Brain pericyte (primary cell): ENCODE results near the gene CCDC81.
"Not testable (repeated sequence)": the region's sequence is repeated elsewhere in the genome, so short reads cannot be mapped to it uniquely, and the experiment has no call there.

Experiments
- DNase-seq: peaks from one replicate; pipeline ENCODE4 v3.0.0-alpha.2; 2012; ENCODE audit warnings: low read depth, low spot score

The CCDC81 gene

DNA sequence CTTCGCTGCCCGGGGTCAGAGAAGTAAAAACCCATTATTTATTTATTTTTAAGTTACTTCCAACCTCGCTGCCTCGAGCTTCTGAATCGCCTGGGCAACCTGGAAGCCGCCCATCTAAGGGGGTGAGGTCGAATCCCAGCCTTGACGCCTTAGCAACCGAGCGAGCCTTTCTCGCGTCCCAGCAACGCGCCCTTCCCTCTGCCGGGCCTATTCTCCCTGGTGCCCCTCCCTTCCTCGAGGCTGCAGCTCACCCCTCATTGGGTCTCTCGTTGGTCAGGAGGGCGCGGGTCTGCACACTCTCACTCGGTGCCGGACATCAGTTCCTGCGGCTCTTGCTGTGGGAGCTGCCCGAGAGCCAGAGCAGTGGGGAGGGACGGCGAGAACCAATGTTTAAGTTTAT lies at the start of gene CCDC81:
Gene CCDC81, plus strand, starts transcription at position 302 of the 400 bp plus-strand sequence. CDS start 277 bp downstream, outside the sequence.
- DNase-seq = no peak

DNA sequence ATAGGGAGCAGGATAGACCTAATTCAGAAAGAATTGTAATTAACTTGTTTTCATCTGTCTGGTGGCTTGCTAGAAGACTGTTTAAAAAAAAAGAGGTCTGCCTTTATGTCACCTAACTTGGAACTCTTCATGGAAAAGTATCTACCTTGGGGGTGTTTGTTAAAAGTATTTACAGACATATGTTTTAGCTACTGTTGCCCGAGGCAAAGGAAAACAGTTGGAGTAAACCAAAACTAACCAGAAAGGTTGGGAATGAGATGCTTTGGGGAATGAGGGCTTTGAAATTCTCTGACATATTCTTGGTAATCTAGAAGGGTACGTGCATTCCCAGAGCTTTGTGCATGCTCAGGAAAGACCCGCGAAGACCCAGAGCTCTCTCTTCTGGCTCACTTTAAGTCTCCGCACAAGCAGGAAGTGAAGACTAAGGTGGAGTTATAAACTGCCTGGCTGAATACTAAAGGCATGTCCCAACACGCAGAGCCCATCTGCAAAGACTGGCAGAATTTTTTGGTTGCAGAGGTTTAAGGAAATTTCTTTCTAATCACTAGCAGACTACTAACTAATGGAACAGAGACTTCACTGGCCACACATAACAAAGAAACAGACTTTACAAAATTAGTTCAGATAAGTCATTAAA lies 39.4 kb upstream of the CCDC81 start:
- no peak for DNase-seq

DNA sequence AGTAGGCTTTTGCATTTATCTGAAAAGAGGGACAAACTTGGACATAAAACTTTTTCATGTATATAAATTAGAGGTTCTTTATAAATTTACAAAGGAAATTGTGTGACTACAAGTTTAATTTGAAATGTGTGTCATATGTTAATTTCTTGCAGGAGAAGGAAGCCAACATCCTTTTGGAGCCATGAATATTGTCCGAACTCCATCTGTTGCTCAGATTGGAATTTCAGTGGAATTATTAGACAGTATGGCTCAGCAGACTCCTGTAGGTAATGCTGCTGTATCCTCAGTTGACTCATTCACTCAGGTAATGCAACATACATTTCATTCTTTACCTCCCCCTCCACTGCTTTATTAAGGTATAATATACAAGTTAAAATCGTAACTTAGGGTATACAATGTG lies 37.5 kb upstream of the CCDC81 start:
- no peak for DNase-seq

DNA sequence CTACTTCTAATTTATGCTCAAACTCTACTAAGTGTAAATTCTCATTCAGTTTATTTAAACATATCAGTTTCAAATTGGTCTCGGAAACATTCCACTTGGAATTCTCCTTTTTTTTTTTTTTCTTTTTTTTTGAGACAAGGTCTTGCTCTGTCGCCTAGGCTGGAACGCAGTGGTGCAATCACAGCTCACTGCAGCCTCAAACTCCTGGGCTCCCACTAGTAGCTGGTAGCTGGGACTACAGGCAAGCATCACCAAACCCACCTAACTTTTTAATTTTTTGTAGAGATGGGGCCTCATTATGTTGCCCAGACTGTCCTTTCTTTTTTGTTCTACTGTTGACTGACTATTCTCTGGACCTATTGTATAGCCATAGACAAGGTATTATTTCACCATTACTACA lies 33.3 kb upstream of the CCDC81 start:
- DNase-seq = no peak

DNA sequence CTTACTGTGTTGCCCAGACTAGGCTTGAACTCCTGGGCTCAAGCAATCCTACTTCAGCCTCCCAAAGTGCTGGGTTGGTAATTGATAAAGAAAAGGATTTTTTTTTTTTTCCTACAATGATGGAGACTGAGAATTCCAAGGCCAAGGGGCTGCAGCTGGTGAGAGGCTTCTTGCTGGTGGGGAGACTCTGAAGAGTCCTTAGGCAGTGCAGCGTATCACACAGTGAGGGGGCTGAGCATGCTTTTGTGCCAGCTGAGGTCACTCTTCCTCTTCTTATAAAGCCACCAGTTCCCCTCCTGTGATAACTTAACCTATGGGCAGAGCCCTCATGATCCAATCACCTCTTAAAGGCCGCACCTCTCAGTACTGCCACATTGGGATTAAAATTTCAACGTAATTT lies 28.2 kb upstream of the CCDC81 start:
- no peak for DNase-seq

DNA sequence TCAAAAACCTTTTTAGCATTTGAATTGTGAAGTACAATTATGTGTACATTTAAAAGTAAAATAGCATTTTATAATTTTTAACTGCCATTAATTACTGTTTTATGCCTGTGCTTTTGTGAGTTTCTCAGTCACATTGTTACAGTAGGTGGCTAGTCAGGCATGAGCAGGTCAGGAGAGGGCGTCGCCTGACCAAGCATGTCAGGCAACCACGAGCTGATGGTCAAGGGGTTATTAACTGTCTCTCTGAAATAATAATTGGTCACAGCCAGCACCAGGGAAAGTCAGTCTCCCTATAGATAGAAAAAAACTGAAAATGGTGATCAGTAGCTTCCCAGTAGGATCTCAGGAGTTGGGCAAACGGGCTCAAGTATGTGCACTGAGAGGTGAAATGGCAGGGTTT lies 19.4 kb upstream of the CCDC81 start:
- no peak for DNase-seq

DNA sequence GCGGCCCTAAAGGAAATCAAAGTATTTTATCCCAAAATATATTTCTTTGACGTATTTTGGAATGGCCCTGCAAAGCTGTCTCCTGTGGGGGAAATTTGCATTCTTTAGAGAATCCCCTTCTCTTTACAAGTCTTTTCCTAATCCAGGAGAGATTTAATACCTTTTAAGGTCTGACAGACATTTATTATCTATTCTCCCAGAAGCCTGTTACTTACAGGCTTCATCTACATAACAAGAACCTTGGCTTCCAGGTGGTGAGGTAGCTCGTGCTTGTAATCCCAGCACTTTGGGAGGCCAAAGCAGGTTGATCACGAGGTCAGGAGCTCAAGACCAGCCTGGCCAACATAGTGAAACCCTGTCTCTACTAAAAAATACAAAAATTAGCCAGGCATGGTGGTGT lies 17.3 kb upstream of the CCDC81 start:
- not testable (repeated sequence) for DNase-seq

DNA sequence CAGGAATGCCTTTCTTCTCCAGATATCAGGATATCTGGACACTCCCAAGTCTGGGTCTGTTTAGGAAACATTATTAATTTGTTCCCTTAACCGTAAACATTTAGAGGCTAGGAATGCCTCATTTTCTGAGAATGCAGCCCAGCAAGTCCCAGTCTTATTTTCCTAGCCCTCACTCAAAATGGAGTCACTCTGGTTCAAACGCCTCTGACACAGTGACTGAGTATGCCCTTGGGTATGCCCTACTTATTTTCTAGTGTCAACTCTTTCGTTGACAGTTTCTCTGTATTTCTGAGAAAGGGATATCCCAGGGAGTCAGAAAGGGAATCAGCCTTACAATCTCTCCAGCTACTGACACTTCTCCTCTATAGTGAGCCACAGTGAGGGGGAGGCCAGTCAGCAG lies 16.0 kb upstream of the CCDC81 start:
- DNase-seq = no peak

DNA sequence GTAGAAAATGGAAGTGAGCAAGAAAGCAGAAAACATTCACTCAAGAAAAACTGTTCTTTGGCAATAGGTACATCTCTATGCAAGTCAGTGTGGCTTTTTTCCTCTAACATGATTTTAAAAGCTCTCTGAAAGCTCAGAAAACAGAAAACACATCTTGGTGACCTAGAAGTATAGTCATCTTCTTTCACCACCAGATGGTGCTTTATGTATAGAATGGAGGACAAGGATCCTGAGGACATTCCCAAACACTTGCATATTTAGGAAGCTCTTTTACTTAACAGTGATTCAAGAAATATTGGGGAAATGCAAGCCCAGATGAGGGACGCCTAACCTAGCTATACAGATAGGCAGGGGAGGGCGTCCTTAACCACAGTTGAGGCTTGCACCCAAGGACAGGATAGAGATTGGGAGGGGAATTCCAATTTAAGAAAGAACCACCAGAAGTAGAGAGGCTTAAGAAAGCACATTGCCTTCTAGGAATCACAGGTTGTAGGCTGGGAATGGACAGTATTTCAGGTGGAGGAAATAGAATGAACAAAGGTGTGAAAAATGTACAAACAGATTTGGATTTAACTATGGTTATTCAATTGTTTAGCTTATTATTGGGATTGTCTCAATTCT lies 13.8 kb upstream of the CCDC81 start:
- no peak for DNase-seq

DNA sequence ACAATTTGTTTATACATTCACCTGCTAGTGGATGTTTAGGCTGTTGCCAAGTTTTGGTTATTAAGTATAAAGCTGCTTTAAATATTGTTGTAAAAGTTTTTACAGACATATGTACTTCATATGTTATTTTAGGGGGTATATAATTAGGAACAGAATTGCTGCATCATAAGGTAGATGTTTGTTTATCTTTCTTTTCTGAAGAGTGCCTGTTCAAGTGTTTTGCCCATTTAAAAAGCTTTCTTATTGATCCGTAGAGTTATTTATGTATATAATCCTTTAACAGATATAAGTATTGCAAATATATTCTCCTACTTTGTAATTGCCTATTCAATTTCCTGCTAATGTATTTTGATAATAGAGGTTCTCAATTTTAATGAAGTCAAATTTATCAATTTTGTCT lies 11.3 kb upstream of the CCDC81 start:
- DNase-seq = no peak

DNA sequence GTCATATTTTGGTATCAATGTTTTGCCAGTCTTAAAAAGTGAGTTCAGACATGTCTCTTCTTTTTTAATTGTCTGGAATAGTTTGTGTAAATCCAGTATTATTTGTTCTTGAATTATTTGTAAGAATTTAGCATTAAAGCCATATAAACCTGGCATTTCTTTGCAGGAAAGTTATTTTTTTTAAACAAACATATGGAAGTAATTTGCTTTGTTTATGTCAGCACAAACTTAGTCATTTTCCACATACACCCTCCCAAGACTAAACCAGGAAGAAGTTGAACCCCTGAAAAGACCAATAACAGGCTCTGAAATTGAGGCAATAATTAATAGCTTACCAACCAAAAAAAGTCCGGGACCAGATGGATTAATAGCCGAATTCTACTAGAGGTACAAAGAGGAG lies 9.1 kb upstream of the CCDC81 start:
- no peak for DNase-seq

DNA sequence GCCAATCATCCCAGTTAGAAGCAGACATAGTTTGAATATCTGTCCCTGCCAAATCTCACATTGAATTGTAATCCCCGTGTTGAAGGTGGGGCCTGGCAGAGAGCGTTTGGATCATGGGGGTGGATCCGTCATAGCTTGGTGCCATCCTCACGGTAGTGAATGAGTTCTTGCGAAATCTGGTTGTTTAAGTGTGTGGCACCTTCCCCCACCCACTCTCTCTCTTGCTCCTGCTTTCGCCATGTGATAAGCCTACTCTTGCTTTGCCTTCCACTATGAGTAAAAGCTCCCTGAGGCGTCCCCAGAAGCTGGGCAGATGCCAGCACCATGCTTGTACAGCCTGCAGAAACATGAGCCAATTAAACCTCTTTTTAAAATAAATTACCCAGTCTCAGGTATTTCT lies 5.0 kb upstream of the CCDC81 start:
- no peak for DNase-seq

DNA sequence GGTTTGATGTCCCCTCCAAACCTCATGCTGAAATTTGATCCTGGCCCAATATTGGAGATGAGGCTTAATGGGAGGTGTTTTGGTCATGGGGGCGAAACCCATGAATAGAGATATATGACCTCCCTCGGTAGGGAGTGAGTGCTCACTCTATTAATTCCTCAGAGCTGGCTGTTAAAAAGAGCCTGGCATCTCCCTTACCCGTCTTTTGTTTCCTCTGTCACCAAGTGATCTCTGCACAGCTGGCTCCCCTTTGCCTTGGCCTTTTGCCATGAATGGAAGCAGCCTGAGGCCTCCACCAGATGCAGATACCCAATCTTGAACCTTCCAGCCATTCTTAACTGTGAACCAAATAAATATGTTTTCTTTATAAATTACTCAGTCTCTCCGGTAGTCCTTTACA lies 4.5 kb upstream of the CCDC81 start:
- no peak for DNase-seq

DNA sequence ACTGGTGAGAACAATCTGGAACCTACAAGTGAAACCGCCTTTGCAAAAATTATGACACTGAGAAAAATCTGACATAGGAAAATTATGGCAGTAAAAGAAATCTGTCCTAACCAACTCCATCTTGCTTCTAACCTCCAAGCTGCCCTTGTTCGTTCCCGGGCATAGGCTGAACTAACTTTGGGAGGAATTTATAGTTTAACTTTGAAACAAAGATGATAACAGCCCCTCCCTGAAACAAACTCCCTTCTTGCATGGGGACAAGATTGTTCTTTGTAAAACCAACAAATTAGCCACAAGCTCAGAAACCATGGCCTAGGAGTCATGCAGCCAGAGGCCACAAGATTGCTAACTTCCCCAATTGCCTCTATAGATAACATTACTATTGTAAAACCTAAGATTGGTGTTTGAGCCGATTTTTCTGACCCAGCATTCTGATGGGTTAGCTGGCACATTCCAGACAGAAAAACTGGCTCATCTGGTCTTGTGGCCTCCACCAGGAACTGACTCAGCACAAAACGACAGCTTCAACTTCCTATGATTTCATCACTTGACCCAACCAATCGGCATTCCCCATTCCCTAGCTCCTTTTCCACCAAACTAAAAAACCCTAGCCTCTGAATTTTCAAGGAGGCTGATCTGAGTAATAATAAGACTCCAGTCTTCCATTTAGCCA lies 3.6 kb upstream of the CCDC81 start:
- DNase-seq = no peak

DNA sequence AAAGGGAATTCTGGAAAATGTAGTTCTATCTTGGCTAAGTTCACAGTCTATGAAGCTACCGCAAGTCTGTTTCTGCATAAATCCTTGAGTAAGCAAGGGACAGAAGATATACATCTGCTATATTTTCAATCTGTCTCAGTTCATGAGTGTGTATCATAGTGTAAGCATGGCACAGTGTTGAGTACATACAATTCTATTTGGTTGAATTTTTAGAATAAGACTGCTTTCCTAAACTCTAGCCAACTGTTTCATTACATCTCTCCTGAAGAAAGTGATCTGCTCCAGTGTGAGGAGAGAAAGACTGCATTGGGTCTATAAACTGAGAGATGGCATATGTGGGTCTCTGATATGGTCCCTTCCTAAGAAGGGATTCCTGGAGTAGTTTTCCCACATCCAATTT lies 2.6 kb upstream of the CCDC81 start:
- DNase-seq = no peak

DNA sequence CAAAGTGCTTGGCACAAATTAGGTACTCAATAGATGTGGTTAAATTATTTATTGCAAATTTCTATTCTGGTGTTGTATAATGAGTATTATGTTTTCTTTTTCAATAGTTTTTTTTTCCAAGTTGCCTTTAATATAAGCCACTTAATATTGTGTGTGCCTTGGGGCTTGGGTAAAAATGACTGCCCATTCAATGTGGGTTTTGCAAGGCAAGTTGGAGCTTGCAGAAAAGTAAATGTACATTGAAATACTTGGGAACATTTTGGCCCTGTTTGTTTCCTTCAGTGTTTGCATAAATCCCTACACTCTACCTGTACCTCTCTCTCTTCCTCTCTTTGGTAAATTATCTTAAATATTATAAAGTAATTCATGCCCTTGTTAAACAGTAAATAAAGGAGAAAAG lies 2.1 kb upstream of the CCDC81 start:
- DNase-seq = no peak

DNA sequence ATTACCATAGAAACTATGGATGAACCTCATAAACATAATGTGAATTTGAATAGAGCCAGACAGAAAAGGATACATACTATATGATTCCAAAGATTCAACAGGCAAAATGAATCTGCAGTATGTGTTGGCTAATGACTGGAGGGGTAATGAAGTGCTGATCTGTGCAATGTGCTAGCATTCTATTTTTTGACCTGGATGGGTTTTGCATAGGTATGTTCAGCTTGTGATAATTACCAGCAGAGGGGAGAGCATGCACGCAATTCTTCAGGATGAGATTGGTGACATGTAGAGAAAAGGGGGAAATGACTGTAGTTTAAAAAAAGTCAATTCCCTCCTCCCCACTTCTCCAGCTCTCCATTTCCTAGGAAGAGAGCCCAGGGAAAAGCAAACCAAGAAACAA lies 618 bp upstream of the CCDC81 start:
- DNase-seq = no peak

DNA sequence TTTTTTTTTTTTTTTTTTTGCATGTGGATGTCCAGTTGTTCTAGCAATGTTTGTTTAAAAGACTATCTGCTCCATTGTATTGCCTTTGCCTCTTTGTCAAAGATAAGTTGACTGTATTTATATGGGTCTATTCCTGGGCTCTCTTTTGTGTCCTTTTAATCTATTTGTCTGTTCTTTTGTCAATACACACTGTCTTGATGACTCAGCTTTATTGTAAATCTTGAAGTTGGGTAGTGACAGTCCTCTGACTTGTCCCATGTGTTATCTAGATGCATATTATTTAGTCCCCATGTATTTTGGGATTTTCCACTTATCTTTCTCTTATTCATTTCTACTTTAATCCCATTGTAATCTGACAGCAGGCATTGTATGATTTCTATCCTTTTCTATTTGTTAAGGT lies 3.3 kb downstream of the CCDC81 start:
- DNase-seq = no peak

DNA sequence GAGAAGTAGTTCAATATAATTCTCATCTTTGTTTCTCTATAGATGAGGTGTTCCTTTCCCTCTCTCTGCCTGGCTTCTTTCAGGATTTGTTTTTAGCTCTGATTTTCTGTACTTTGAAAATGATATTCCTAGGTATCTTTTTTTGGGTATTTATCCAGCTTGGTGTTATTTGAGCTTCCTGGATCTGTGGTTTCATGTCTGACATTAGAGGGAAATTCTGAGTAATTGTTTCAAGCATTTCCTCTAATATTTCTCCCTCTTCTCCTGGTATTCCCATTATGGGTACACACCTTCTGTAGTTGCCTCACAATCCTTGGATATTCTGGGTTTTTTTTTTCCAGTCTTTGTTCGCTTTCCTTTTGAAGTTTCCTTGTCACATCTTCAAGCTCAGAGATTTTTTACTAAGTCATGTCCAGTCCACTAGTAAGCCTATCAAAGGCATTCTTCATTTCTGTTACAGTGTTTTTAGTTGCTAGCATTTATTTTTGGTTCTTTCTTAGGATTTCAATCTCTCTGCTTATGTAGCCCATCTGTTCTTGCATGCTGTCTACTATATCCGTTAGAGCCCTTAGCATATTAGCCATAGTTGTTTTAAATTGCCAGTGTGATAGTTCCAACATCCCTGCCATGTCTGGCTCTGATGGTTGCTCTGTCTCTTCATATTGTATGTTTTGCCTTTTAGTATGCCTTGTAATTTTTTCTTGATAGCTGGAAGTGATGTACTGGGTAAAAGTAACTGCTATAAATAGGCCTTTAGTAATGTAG lies 5.8 kb downstream of the CCDC81 start:
- DNase-seq = no peak

DNA sequence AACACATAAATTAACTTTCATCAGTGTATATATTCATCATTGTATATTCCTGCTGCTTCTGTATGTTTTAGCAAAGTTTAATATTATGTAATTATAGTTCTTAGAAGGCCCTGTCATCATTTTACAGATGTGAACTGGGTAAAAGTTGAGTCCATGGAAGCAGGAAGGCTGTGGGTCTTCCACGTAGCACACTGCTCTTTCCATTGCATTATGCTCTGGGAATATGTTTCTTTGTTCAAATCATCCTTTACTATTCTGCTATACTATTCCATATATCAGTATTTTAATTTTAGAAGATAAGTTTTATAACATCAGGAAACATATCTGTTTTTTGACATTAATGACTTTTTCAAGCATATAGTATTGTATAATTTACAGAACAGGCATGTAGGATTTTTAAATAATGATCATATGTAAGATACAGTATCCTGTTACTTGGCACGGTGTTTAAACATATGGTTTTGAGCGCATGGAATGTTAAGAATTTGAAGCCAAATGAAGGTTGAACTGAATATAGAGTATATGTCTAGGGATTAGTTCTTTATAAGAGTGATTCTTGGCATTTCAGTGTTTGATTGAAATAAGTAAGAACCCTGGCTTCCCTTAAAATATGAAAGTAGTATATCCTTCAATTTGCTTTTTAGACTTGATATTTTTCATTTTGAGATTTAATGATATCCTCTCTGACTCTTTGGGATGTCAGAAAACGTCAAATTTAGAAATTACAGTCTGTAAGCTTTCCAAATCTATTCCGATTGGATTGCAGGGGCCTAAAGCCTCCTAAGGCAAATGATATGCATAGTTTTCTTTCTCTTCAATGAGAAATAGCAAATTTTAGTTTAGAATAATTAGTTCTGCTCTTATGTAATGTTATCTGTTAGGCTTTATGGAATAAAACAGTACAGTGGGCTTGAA lies 8.6 kb downstream of the CCDC81 start:
- DNase-seq = no peak

DNA sequence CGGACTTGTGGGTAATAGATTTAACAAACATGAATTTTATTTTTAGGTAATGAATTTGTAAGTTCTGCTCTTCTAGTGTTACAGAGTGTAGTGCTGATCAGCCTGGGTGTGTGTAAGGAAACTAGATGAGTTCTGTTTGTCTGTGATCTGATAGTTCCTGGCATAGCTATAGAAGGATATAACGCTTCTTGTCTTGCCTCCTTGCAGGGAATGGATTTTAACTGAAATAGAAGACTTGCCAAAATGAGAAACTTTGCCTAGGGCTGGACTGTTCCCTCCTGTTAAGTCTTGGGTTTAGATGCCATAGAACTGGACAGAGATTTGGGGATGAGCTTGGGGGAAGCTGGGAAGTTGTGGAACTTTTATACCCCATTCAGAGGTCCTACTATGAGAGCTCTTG lies 11.6 kb downstream of the CCDC81 start:
- DNase-seq = no peak

DNA sequence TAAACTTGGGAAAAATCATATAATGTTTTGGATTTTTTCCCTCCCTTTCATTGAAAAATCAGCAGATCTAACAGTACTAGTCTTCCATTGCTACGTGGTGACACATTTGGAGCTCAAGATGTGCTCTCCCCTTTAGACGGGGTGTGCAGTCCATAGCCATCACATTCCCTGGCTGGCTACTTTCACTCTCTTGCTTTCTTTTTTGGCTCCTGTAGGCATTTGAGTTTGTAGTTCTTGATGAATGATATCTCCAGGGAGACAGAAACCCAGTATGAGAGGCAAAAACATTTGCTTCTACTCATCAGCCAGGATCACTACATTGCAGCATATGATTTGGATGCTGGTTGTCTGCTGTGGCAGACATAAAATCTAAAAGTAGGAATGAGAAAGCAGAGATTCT lies 12.1 kb downstream of the CCDC81 start:
- DNase-seq = no peak
